ENCODE data around the gene AGTPBP1.

Gene AGTPBP1

DNA sequence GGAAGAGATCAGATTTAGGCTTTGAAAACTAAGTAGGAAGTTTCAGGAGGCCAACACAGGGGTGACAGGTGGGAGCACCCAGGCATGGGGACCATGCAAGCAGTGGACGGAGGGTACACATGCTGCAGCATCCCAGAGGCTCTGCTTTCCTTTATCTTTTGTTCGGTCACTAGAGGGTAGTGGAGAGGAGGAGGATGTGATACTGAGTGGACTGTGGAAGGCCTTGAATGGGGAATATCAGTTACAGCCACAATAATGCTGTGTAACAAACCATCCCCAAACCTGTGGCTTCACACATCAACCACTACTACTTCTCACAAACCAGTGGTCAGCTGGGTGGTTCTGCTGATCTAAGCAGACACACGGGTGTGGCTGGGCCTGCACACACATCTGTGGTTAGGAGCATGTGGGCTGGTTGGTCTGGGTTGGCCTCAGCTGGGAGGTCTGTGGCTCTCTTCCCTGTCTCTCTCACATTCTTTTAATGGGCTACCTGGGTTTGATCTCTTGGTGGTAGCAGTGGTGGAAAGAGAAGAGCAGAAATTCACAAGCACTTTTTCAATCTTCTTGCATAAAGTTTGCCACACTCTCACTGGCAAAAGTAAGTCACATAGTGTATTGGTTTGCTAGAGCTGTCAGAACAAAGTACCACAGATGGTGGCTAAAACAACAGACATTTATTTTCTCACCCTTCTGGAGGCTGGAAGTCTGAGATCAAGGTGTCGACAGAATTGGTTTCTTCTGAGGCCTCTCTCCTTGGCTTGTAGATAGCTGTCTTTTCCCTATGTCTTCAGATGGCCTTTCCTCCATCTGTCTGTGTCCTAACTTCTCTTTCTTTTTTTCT is 238.7 kb downstream of the AGTPBP1 start:
- DNase-seq (ENCODE audit: low read depth in 2 of 2) = no peak

DNA sequence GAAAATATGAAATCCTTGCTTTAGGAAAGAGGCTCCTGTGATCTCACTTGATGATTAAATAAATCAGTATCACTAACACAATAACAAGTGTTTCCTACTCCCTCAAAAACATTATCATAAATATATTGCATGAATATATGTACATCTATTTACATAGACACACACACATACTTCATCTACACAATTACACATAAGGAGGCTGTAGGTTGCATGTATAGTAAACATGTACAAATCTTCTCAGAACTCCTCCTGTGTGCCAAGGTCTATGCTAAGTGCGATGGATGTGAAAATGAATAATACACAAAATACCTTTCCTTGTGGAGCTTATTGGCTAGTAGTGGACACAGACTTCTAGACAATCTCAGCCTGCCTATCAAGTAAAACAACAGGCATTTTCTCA is 239.9 kb downstream of the AGTPBP1 start:
- no peak for DNase-seq (ENCODE audit: low read depth in 2 of 2)

DNA sequence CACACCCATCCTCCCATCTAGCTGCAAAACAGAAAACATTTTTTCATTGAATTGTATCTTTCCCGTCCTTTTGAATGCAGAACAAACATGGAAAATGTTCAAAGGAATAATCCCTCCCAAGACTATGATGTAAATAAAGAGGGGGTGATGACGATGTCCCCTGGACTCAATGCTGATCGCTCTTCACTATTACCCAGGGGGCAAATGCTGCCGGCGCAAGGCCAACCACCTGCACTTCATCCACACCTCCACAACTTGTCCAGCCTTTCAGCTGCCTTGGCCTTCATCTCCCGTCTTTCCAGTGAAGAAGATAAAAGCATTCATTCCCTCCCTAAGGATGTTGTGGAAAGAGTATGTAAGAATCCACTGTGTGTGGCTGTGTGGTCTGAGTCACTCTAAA is 240.3 kb downstream of the AGTPBP1 start:
- no peak for DNase-seq (ENCODE audit: low read depth in 2 of 2)
